Fibroblast of pulmonary artery (primary cell): ENCODE data around the gene MICALL1.

Experiments used
- DNase-seq: peaks from one replicate; pipeline ENCODE4 v3.0.0-alpha.2; 2010; ENCODE audit warnings: low read depth
- H3K4me3 ChIP-seq: replicated peaks from 2 replicates; pipeline ENCODE4 v1.5.1; 2011; ENCODE audit warnings: low read depth, mild to moderate bottlenecking, control low read depth, low read length, moderate library complexity
- CTCF ChIP-seq: IDR thresholded peaks from 2 replicates; pipeline ENCODE4 v1.5.1; 2011; ENCODE audit warnings: mild to moderate bottlenecking, control low read depth, low read length, inconsistent platforms; ENCODE audit errors: missing control alignments

MICALL1 gene

DNA sequence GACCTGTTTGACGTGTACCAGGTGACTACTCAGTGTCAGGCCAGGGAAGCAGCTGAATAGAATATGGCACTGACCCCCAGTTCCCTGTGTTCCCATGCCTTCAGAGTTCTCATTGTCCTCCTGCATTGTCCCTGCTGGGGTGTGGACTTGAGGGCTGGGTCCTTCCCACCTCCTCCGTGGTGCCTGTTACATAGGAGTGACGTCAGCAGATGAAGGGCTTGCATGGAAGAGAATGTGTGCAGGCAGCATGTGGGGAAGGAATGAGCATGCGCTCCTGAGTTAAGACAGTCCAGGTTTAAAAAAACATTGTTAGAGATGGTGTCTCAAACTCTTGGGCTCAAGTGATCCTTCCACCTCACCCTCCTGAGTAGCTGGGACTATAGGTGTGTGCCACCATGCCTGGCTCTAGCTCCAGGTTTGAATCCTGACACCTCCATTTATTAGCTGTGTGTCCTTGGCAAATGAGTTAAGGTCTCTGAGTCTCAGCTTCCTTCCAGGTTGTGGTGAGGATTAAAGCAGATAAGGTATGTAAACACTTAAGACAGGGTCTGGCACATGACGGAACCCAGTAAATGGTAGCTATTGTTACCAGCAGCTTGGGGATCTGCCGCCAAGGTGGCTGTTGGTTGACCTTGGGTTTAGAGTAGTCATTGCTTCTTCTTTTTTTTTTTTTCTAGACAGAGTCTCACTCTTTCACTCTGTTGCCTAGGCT, 85.8 kb downstream of the MICALL1 start:
- TF ChIP-seq CTCF, result no peak
- no peak overlapping the region for H3K4me3 ChIP-seq
- no peak for DNase-seq
